SH-SY5Y (cell line): ENCODE results near the gene SEMA6D.

Experiments used
- GATA2 ChIP-seq: IDR thresholded peaks from 2 replicates; pipeline ENCODE4 v1.6.1; 2011; ENCODE audit warnings: mild to moderate bottlenecking, low read depth, low read length
- GATA3 ChIP-seq: IDR thresholded peaks from 2 replicates; pipeline ENCODE4 v1.6.1; 2011; ENCODE audit warnings: low read depth, mild to moderate bottlenecking, low read length, moderate library complexity

The SEMA6D gene

DNA sequence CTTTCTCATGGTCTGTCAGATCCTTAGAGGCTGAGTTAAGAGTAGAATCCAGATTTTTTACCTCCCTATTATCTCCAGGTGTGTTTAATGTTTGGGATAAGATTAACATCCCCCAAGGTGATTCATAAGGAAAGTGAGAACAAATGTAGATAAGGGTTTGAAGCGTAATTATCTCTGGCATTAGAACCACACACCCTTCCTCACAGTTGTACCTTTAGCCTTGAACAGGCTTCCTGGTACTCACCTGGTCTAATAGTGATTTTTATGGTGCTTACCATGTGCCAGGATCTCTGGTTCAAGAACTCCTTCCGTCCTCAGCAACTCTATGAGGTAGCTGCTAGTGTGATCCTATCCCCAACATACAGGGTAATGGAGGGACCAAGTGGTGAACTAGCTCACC is 27.7 kb downstream of the SEMA6D start:
- TF ChIP-seq GATA3, result no peak
- no peak for TF ChIP-seq GATA2

- TF ChIP-seq GATA3, result no peak
- TF ChIP-seq GATA2, result no peak
These were observed 29.2 kb downstream of the SEMA6D start for GRCh38 chr15:47746516-47746915.

GRCh38 chr15:47750030-47750739 is 32.9 kb downstream of the SEMA6D start:
- TF ChIP-seq GATA2, result no peak
- no peak for TF ChIP-seq GATA3

- TF ChIP-seq GATA3 (no peak), GATA2 (no peak)
These were observed 33.5 kb downstream of the SEMA6D start for GRCh38 chr15:47750740-47751262.

DNA sequence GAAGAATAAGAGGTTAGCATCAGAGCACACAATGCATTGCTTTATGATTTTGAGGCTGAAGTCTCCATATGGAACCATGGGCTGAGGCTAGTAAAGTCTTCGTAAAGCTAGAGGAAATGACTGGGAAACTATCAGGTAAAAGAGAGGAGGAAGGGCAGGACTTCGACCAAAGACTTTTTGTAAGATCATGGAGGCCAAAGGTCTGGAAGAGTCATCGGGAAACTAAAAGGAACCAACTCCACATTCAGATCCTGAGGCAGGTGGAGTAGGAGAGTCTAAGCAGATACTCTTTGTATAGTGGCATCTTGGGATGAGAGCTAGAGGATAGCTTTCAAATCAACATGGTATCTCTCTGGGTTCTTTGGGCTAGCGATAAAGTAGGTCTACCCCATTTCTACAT is 36.3 kb downstream of the SEMA6D start:
- TF ChIP-seq GATA3, result no peak
- TF ChIP-seq GATA2, result no peak

DNA sequence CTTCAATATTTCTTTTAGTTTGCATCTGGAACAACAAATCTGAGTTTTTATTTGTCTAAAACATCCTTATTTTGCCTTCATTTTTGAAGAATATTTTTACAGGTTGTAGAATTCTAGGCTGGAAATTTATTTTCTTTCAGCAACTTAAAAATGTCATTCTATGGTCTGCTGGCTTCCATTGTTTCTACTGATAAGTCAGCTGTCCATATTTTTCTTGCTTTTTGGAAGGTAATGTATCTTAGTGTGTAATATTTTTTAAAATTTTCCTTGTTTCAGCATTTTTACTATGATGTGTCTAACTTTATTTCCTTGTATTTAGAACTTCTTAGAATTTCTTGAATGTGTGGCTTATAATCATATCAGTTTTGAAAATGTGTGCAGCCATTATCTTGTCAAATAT is 37.0 kb downstream of the SEMA6D start:
- TF ChIP-seq GATA3 (no peak), GATA2 (no peak)

DNA sequence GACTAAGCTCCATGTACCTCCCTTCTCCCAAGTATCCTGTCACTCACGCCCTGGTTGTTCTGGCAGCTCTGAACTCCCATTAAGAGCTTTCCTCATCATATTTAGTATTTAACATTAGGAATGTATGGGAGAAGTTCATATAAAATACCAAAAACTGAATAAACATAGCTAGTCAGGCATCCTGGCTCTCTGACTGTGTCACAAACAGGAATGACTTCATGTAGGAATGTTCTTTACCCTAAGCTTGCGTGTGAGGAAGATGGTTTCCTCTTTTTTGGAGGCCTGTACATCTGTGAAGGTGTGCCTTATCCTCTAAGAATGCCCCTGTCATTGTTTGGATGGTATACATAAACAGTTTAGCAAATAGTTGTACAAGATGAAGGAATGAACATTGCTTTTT is 38.6 kb downstream of the SEMA6D start:
- TF ChIP-seq GATA3 (no peak), GATA2 (no peak)

- TF ChIP-seq GATA2, result no peak
- TF ChIP-seq GATA3, result no peak
These were observed 39.6 kb downstream of the SEMA6D start for GRCh38 chr15:47756872-47757271.

DNA sequence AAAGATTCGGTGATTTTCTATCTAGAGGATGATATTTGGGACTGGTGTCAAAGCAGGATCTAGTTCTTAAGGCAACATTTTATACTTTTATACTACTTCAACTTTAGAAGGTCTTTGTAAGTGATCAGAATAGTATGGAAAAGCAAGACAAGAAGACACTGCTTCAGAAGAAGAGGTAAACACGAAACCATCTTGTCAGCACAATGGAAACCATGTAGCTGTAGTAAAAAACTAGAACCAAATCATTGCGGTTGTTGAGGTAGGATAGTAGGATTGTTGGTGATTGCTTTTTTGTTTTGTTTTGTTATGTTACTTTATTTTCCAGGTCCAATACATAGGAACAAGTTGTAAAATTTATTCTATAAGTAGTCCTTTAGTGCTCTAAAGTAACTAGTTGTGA is 40.0 kb downstream of the SEMA6D start:
- TF ChIP-seq GATA2 (no peak), GATA3 (no peak)

GRCh38 chr15:47762621-47763020 is 45.3 kb downstream of the SEMA6D start:
- TF ChIP-seq GATA3 (no peak), GATA2 (no peak)

GRCh38 chr15:47764666-47765065 is 47.4 kb downstream of the SEMA6D start:
- TF ChIP-seq GATA3, result no peak
- TF ChIP-seq GATA2, result no peak

- TF ChIP-seq GATA3 (no peak), GATA2 (no peak)
These were observed 49.1 kb downstream of the SEMA6D start for GRCh38 chr15:47766406-47766805.

GRCh38 chr15:47767035-47767434 is 49.7 kb downstream of the SEMA6D start:
- TF ChIP-seq GATA2, result no peak
- no peak for TF ChIP-seq GATA3

- no peak for TF ChIP-seq GATA3
- TF ChIP-seq GATA2, result no peak
These were observed 51.4 kb downstream of the SEMA6D start for GRCh38 chr15:47768735-47769134.

GRCh38 chr15:47769166-47769565 is 51.9 kb downstream of the SEMA6D start:
- TF ChIP-seq GATA3 (no peak), GATA2 (no peak)
